Measurements from ENCODE around the gene USP36.
"Not testable (repeated sequence)": the region's sequence is repeated elsewhere in the genome, so short reads cannot be mapped to it uniquely, and the experiment has no call there.

Gene USP36

DNA sequence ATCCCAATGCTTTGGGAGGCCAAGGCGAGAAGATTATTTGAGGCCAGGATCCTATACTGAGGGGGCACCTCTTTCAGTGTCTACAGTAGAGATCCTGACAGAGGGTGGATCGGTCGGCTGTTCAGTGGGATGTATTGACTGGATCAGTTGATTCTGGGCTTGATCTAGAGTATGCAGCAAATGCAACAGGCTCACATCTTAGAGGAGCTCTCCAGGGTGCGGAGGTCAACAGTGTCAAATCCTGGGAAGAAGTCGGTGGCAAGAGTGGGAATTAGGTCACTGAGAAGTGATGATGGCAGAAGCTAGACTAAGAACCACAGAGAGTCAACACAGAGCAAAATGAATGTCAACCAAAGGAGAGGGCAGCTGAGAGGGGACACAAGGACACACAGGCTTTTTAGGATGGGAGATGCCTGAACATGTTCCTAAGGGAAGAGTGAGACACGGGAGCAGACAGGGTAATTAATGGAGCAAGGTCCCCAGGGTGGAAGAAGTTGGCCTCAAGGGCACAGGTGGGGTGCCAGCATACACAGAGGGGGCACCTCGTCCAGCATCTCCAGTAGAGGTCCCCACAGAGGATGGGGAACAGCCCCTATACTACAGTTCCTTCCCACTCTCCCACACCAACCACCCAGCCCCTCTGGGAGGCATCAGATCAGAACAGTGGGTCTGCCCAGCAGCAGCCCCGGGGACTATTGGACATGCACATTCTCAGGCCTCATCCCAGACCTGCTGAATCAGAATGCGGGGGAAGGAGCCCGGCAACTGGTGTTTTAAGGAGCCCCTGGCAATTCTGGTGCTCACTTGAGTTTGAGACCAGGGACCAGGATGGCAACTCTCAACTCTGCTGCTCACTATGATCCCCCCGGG, 48.5 kb downstream of the USP36 start:
- no peak for DNase-seq (ENCODE audit: low spot score)

DNA sequence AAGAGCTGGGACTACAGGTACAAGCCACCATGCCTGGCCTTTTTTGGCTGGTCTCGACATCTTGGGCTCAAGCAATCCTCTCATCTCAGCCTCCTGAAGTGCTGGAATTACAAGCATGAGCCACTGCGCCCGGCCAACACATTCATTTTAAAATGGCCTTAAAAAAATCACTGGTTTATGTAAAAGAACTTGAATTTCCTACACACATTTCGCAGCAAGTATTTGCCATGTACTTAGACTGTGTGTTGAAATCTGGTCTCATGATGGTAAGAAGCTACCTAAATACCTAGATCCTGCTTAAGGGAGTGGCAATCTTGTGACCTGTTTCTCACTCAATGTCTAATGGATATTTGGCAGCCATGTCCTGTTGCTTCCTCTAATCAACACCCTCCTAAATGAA, 50.1 kb downstream of the USP36 start:
- DNase-seq (ENCODE audit: low spot score) = no peak

DNA sequence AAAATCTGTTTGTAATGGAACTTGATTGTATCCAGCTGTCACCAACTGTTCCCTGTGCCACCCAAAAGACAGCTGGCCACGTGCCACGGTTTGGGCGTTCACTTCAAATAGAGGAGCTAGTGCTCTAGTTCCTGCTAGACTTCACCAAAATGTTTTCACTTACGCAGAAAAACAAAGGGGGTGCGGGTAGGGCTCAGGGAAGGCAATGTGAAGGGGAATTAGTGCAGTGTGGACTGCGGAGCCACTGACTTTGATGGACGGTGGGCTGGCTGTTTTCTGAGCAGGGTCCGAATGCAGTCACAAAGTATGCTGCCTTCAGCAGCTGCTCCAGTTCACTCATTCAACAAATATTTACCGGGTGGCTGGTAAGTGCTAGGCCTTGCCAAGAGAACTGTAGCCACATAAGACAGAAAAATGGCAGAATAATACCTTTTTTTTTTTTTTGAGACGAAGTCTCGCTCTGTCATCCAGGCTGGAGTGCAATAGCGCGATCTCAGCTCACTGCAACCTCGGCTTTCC, 50.9 kb downstream of the USP36 start:
- DNase-seq (ENCODE audit: low spot score) = no peak

DNA sequence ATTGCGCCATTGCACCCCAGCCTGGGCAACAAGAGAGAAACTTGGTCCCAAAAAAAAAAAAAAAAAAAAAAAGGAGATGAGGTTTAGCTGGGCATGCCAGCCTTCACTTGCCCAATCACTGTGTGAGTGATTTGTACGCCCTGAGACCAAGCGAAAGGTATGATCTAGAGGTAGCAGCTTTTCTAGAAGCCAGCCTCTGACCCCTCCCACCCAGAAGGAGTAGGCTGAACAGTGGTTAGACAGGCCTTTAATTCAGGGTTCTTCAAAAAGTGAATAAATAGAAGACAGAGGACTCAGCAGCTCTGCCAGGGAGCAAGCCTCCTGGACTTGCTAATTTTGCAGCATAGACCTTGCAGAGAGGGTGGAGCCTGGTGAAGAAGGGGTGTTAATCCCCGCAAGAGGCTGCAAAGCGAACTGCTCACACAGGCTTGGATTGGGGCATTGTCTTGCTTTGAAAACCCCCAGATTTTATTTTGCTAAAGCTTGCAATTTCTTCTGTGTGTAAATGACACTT, 51.4 kb downstream of the USP36 start:
- no peak for DNase-seq (ENCODE audit: low spot score)

DNA sequence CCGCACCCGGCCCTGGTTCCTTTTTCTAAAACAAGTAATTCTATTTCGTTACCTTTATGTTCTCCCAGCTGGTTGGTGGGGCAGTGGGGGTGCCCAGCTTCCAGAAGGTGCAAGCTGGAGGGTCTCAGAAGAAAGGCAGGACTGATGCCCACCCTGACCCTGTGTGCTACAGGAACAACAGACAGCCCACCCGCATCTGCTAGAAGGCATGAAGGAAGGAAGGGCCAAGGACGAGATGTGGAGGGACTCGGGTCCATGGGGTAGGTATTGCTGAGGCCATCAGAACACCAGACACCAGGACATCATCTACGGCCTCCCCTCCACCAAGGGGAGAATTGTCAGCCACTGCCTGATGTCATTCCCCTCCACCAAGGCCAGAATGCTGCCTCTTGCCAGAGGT, 52.2 kb downstream of the USP36 start:
- DNase-seq (ENCODE audit: low spot score) = no peak

DNA sequence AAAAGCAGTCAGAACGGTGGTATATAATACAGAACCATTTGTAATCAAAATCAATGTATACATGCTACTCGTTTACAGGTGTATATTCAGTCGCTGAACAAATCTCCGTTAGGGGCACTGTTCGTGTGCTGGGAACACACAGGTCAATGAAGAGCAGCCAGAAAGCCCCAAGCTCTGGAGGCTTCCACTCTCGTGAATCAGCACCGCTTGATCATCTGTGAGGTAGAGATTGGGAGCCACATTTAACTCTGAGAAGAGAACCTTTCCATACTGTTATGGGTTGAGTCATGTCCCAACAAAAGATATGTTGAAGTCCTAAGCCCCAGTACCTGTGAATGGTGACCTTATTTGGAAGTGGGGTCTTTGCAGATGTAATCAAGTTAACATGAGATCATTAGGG, 53.2 kb downstream of the USP36 start:
- no peak for DNase-seq (ENCODE audit: low spot score)

DNA sequence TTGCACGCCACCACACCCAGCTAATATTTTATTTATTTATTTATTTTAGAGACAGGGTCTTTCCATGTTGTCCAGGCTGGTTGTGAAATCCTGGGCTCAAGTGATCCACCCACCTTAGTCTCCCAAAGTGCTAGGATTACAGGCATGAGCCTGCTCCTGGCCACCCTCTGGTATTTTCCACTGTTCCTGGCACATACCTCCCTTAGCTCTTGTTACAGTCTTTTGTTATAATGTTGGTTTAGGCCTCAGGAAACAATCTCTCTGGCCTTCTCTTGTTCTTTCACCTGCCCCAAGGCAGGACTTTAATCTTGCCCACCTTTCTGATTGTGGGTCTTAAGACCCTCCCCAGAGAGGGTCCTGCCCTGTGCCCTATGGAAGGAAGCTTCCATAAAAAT, 55.0 kb downstream of the USP36 start:
- DNase-seq (ENCODE audit: low spot score) = no peak

DNA sequence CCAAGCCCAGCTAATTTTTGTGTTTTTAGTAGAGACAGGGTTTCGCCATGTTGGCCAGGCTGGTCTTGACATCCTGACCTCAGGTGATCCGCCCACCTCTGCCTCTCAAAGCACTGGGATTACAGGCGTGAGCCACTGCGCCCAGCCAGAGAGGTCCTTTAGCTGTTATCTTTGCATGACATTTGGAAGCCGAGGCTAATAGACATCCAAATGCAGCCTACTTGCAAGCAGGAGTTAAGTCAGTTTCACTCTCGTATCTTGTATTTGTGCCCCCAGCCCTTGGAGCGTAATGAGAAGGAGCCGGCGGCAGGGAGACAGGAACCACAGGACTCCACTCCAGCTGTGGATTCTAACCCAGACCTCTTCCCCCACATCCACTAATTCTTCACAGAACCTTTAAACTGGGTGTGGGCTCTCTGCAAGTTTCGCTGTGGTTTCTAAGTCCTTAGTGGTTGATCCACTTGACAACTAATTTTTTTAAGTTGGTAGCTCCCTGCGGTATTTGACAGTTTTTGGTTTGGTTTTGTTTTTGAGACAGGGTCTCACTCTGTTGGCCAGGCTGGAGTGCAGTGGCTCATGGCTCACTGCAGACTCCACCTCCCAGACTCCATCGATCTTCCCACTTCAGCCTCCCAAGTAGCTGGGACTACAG, 55.5 kb downstream of the USP36 start:
- no peak for DNase-seq (ENCODE audit: low spot score)

DNA sequence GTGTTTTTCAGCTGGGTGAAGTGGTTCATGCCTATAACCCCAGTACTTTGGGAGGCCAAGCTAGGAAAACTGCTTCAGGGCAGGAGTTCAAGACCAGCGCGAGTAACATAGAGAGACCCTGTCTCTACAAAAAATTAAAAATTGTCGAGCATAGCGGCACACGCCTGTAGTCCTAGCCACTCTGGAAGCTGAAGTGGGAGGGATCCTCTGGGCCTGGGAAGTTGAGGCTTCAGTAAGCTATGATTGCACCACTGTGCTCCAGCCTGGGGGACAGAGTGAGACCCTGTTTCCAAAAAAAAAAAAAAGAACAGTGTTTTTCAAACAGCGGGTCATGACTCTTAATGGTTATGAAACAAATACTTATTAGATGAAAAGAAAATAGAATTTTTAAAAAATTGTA, 56.3 kb downstream of the USP36 start:
- no peak for DNase-seq (ENCODE audit: low spot score)

DNA sequence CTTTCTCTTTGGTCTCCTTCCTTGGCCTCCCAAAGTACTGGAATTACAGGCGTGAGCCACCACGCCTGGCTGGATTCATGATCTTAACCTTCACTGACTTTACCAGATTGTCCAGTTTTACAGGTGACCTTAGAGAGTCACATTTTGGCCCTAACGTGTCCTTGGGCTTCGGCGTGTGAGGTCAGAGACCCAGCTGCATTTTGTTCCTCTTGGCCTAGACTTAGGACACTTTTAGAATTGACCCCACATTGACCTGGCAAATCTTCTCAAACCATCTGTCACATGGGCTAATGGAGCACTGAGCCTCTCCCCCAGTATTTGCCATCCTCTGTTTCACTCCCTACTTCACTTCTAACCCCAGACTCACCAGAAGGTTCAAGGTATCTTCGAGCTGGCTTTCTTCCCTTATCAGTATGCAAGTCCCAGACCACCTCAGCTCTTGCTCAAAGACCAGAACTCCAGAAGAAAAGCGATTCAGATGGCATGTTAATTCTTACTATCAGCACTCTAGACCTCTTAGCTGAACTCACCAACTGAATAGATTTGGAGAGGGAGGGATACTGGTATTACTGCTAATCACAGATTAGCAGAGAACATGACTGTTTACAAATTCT, 56.8 kb downstream of the USP36 start:
- no peak for DNase-seq (ENCODE audit: low spot score)

DNA sequence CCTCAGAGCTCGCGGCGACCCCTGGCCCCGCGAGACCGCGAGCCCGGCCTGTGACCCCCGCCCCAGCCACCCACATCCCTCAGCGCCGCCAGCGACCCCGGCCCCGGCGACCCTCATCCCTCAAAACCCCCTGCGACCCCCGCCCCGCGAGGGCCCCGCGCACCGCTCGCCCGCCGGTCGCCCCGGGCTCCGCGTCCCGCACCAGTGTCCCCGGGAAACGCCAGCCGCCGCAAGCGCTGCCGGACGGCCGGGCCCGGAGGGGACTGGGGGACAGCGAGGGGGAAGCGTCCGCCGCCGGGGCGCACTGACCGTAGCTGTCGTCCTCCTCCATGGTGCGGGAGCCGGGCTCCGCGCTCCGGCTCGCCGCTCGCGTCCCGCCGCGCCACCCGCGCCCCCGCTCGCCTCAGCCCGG, 58.7 kb downstream of the USP36 start, which contains the start of gene CYTH1:
CYTH1 (minus strand) TSS at position 381 of the 412 bp plus-strand sequence; CDS start at position 331, 50 bp downstream.
- DNase-seq (ENCODE audit: low spot score) = no peak

DNA sequence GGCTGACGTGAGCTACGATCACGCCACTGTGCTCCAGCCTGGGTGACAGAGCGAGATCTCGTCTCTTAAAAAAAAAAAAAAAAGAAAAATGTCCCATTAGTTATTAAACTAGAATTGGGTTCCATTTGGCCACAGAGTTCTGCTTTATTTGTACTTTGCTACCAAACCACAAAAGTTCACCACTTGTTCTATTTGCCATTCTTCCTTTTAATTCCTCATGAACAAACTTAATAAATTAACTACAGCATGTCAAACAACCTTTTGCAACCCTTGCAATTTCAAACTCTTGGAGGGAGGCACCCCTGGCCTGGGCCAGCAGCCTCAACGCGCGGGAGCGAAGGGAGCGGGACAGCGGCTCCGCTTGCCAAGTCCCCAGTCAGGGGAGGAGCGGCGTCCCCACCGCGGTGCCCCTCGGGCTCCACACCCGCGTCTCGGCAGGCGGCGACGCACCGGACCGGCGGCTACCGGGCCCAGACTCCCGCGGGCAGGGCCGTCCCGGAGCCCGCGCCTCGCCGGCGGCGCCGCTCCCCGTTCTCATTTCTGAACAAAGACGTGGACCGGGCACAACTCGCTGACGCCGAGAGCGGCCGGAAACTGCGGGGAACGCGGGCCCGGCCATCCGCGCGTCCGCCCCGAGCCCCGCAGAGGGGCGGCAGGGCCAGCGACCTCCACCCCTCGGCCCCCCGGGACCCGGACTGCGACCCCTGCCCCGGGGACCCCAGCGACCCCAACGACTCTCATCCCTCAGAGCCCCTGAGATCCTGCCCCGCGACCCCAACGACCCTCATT, 59.3 kb downstream of the USP36 start:
- DNase-seq (ENCODE audit: low spot score) = no peak

DNA sequence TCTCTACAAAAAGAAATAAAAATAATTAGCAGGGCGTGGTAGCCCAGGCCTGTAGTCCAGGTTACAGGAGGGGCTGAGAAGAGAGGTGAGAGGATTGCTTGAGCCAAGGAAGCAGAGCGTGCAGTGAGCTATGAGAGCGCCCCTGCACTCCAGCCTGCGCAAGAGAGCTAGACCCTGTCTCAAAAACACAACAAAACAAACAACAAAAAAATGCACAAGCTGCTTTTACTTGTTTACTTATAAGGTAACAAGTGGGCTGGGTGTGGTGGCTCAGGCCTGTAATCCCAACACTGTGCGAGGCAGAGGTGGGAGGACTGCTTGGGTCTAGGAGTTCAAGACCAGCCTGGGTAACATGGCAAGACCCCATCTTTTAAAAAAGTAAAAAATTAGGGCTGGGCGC, 60.3 kb downstream of the USP36 start:
- DNase-seq (ENCODE audit: low spot score) = no peak

DNA sequence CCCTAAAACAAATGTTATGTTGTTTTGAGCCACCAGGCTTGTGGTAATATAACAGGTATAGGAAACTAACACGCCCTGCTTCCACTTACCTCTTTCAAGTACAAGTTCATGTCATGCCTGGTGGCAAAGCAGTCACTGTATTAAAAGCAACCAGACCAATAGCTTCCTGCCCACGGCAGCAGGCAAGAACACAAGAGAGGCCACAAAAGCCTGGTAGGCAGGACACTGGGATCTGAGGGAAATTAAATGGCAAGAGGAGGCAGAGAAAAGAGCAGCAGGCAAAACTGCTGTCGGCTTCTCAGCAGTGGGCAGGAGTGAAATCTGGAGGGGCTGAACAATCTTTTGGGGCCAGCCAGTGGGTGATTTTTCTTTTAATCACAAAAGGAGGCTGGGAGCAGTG, 60.8 kb downstream of the USP36 start:
- DNase-seq (ENCODE audit: low spot score) = no peak

DNA sequence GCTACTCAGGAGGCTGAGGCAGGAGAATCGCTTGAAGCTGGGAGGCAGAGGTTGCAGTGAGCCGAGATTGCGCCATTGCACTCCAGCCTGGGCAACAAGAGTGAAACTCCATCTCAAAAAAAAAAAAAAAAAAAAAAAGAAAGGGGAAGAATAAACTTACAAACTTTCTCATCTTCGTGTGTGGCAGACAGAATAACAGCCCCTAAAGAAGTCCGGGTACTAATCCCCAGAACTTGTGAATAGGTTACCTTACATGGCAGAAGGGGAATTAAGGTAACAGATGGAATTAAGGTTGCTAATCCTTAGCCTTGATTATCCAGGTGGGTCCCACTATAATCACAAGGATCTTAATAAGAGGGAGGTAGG, 61.3 kb downstream of the USP36 start:
- not testable (repeated sequence) for DNase-seq (ENCODE audit: low spot score)

DNA sequence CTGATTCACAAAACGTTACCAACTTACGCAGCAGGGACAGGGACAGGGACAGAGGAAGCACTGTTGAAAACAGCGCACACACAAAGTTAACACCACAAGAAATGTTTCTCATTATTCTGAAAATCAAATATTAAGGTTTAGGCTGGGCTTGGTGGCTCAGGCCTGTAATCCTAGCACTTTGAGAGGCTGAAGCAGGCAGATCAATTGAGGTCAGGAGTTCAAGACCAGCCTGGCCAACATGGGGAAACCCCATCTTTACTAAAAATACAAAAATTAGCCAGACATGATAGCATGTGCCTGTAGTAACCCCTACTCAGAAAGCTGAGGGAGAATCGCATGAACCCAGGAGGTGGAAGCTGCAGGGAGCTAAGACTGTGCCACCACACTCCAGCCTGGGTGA, 62.7 kb downstream of the USP36 start:
- no peak for DNase-seq (ENCODE audit: low spot score)

DNA sequence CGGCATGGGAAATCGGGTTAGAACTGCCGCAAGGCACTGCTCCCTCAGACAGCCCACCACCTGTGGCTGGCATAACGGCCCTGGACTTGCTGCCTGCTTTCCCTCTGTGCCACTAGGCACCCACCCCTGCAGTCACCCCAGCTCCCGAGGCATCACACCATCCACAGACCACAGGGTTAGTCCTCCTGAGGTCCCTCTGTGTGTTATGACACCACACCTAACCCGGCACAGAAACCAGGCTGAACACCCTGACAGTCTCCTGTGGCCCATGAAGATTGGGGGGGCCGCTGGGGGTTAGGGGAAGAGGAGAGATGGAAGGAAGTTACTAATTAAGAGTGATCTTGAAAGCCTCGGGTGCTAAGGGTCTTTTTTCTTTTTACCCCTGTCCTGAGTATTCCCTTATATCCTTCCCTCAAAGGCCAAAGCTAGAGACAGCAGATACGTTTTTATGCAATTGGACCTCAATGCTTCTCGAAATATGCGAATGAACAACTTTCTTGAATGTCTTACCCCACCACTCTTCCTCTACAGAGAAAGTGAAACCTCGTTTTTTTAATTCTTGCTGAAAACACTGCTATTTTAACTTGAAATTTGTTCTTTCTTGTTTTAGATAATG, 65.5 kb downstream of the USP36 start:
- no peak for DNase-seq (ENCODE audit: low spot score)

DNA sequence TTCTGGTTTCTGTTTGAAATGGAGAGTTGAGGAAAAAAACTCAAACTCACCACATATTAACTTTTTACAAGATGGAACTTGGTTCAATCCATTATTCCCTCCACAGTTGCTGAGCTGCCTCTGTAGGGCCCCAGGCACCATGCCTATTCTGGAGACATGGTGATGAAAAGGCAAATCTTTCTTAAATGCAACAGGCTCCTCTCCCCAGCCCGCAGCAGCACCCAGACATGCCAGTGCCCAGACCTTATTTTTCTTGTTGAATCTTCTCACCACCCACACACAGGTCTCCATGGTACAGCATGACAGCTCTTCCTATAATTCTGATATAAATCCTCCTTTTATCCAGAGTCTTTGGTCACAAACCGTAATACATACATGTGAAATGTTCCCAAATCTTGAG, 66.2 kb downstream of the USP36 start:
- no peak for DNase-seq (ENCODE audit: low spot score)

DNA sequence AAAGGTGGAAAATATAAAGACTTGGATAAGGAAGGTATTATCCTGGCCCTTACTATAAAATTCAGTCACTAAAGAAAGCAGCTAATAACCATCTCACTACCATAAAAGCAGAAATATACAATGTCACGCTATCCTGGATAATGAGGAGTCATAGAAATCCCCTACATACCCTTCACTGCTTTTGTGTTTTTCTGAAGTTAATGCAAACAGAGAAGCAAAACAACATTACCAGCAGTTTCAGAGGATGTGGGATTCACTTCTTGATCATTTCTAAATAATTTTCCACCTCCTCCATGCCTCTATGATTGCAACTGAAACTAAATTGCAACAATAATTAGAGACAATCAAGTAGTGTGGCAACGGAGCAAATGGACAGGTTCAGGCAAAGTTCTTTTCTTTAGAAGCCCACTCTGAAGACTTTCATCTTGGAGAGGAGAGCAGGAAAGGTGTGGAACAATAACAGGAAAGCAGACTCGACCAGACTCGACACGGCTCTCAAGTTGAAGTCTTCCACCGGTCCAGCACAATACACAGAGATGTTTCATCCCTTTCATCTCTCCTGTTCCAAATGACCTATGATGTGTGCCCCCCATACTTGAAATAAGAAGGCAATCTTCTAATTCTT, 68.7 kb downstream of the USP36 start:
- no peak for DNase-seq (ENCODE audit: low spot score)

DNA sequence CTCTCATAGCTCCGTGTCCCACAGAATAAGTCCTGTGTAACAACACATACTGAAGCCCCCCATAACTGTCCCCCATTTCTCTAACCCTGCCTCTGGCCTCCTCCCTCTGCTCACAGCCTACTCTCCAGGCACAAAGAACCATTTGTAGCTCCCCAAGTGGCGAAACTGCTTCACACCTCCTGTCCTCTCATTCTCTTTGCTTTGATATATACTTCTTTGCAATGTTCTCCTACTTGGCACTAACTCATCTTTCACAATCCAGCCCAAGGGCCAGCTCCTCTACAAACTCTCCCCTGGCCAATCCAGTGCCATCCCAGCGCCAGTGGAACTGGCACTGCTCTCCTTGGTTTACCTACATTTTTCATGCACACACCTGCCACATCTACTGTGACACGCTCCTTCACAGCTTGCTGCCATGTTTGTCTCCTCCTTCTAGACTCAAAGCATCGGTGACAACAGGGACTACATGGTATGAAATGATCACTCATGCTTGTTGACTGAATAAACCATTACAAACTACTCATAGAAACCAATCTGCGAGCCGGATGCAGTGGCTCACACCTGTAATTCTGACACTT, 71.3 kb downstream of the USP36 start:
- no peak for DNase-seq (ENCODE audit: low spot score)

DNA sequence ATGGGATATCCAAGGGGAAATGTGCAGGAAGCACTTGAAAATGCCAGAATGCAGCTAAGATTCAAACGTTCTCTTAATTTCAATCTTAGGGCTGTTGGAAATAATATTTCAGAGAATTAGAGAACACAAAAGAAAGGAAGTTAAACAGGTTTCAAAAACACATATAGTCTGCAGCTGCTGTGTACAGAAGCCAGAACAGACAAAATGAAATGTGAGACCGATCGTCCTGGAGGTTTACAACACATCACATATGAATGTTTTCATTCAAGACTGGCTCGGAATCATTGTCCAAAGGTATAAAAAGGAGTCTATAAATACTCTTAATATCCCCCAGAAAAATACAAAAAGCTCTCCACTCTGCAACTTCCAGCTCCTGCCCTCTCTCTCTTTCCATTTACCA, 72.8 kb downstream of the USP36 start:
- no peak for DNase-seq (ENCODE audit: low spot score)

Measured in putamen (tissue), 1 donor.